Breast epithelium (tissue), 3 donors: Measurements from ENCODE around the gene DHFR2.

Experiments used
- POLR2AphosphoS5 ChIP-seq, 3 donors: sonication (generic); formaldehyde crosslinking; IDR thresholded peaks; one replicate each; pipeline ENCODE4 v1.6.1; 2017; ENCODE audit warnings: antibody characterized with exemption in 3 of 3
- TF ChIP-seq, protein P1 (sequence below), 3 donors: fragments of 450-650 bp; IDR thresholded peaks; one replicate each; pipeline ENCODE4 v1.5.1; 2016 to 2017; ENCODE audit warnings: antibody characterized with exemption in 3 of 3, mild to moderate bottlenecking in 3 of 3, moderate library complexity in 3 of 3

- TF ChIP-seq, protein P1, sequence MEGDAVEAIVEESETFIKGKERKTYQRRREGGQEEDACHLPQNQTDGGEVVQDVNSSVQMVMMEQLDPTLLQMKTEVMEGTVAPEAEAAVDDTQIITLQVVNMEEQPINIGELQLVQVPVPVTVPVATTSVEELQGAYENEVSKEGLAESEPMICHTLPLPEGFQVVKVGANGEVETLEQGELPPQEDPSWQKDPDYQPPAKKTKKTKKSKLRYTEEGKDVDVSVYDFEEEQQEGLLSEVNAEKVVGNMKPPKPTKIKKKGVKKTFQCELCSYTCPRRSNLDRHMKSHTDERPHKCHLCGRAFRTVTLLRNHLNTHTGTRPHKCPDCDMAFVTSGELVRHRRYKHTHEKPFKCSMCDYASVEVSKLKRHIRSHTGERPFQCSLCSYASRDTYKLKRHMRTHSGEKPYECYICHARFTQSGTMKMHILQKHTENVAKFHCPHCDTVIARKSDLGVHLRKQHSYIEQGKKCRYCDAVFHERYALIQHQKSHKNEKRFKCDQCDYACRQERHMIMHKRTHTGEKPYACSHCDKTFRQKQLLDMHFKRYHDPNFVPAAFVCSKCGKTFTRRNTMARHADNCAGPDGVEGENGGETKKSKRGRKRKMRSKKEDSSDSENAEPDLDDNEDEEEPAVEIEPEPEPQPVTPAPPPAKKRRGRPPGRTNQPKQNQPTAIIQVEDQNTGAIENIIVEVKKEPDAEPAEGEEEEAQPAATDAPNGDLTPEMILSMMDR (IDR thresholded peaks at IDR 0.05) = no peak
- no peak for TF ChIP-seq POLR2AphosphoS5 (IDR thresholded peaks at IDR 0.05)
Measured at GRCh38 chr3:94050546-94050945, 12.2 kb downstream of the DHFR2 start.
